Subcutaneous abdominal adipose tissue (tissue), 5 donors: ENCODE measurements around the gene PDHA2.

ENCODE experiments used
- H3K27ac ChIP-seq: one replicate; pipeline ENCODE4 v1.7.0; 2013; ENCODE audit warnings: low read depth, mild to moderate bottlenecking, inconsistent platforms, low read length, moderate library complexity
- H3K27me3 ChIP-seq, 5 donors: one replicate each; pipeline ENCODE4 v1.7.0; 2013; ENCODE audit warnings: low read length in 5 of 5, inconsistent platforms in 1 of 5; ENCODE audit not compliant: control insufficient read depth in 5 of 5, insufficient read depth in 4 of 5
- H3K36me3 ChIP-seq, 5 donors: one replicate each; pipeline ENCODE4 v1.7.0; 2013; ENCODE audit warnings: low read length in 5 of 5; ENCODE audit not compliant: control insufficient read depth in 5 of 5, insufficient read depth in 5 of 5
- H3K4me1 ChIP-seq, 5 donors: one replicate each; pipeline ENCODE4 v1.7.0; 2013; ENCODE audit warnings: low read length in 5 of 5, mild to moderate bottlenecking in 3 of 5, moderate library complexity in 1 of 5; ENCODE audit not compliant: control insufficient read depth in 5 of 5, insufficient read depth in 5 of 5
- H3K4me3 ChIP-seq, 5 donors: one replicate each; pipeline ENCODE4 v1.7.0; 2013; ENCODE audit warnings: low read length in 5 of 5, low read depth in 1 of 5
- H3K9ac ChIP-seq, 5 donors: one replicate each; pipeline ENCODE4 v1.7.0; 2013; ENCODE audit warnings: low read length in 5 of 5, mild to moderate bottlenecking in 4 of 5, moderate library complexity in 3 of 5
- H3K9me3 ChIP-seq, 5 donors: one replicate each; pipeline ENCODE4 v1.7.0; 2013; ENCODE audit warnings: low read length in 5 of 5; ENCODE audit not compliant: control insufficient read depth in 5 of 5
- donor health status: healthy.
- donor health status: healthy.
- donor health status: healthy.
- donor health status: healthy.
- donor health status: healthy.

The PDHA2 gene

GRCh38 chr4:95839891-95840290 lies at the start of gene PDHA2:
Gene PDHA2 (plus strand): TSS chr4:95840093. CDS start chr4:95840151, 58 bp downstream.
- H3K9me3 ChIP-seq: peaks cover 0 to 3% (median 0%) of the 10 kb centered on the region in 5 donors
- no peak within 1 kb of the TSS for H3K27ac ChIP-seq
- no peaks in the 10 kb centered on the region for H3K36me3 ChIP-seq
- no peaks in the 10 kb centered on the region for H3K27me3 ChIP-seq
- H3K9ac ChIP-seq: no peak within 1 kb of the TSS
- H3K4me3 ChIP-seq: no peak within 1 kb of the TSS
- H3K4me1 ChIP-seq: no peaks in the 10 kb centered on the region

- no peak overlapping the region for H3K27ac ChIP-seq
- no peaks in the 10 kb centered on the region for H3K9me3 ChIP-seq
- no peaks in the 10 kb centered on the region for H3K27me3 ChIP-seq
- H3K4me1 ChIP-seq: no peaks in the 10 kb centered on the region
- H3K4me3 ChIP-seq: no peak overlapping the region
- H3K36me3 ChIP-seq: no peaks in the 10 kb centered on the region
- no peak overlapping the region for H3K9ac ChIP-seq
These were observed 41.9 kb upstream of the PDHA2 start for GRCh38 chr4:95798003-95798402.

GRCh38 chr4:95798727-95799126 lies 41.2 kb upstream of the PDHA2 start:
- no peak overlapping the region for H3K27ac ChIP-seq
- no peaks in the 10 kb centered on the region for H3K27me3 ChIP-seq
- no peak overlapping the region for H3K4me3 ChIP-seq
- H3K4me1 ChIP-seq: no peaks in the 10 kb centered on the region
- no peaks in the 10 kb centered on the region for H3K9me3 ChIP-seq
- no peaks in the 10 kb centered on the region for H3K36me3 ChIP-seq
- H3K9ac ChIP-seq: no peak overlapping the region

- Histone ChIP-seq H3K27ac (no peak overlapping the region), H3K4me3 (no peak overlapping the region), H3K4me1 (no peaks in the 10 kb centered on the region), H3K9me3 (no peaks in the 10 kb centered on the region), H3K9ac (no peak overlapping the region), H3K36me3 (no peaks in the 10 kb centered on the region), H3K27me3 (no peaks in the 10 kb centered on the region)
These were observed 18.0 kb upstream of the PDHA2 start for GRCh38 chr4:95821867-95822266.

- Histone ChIP-seq H3K27ac (no peak overlapping the region), H3K36me3 (no peaks in the 10 kb centered on the region), H3K9me3 (no peaks in the 10 kb centered on the region), H3K4me1 (no peaks in the 10 kb centered on the region), H3K9ac (no peak overlapping the region), H3K27me3 (no peaks in the 10 kb centered on the region), H3K4me3 (no peak overlapping the region)
These were observed 14.3 kb upstream of the PDHA2 start for GRCh38 chr4:95825546-95825945.

GRCh38 chr4:95830651-95831050 lies 9.2 kb upstream of the PDHA2 start:
- Histone ChIP-seq H3K4me3 (no peak overlapping the region), H3K9me3 (no peaks in the 10 kb centered on the region), H3K9ac (no peak overlapping the region), H3K27ac (no peak overlapping the region), H3K36me3 (no peaks in the 10 kb centered on the region), H3K4me1 (no peaks in the 10 kb centered on the region), H3K27me3 (no peaks in the 10 kb centered on the region)

- Histone ChIP-seq H3K27me3 (no peaks in the 10 kb centered on the region), H3K4me3 (no peak overlapping the region), H3K9me3 (no peaks in the 10 kb centered on the region), H3K36me3 (no peaks in the 10 kb centered on the region), H3K4me1 (no peaks in the 10 kb centered on the region), H3K27ac (no peak overlapping the region), H3K9ac (no peak overlapping the region)
These were observed 8.7 kb upstream of the PDHA2 start for GRCh38 chr4:95831166-95831565.

GRCh38 chr4:95833711-95834194 lies 6.1 kb upstream of the PDHA2 start:
- no peaks in the 10 kb centered on the region for H3K9me3 ChIP-seq
- H3K9ac ChIP-seq: no peak overlapping the region
- H3K27me3 ChIP-seq: no peaks in the 10 kb centered on the region
- no peak overlapping the region for H3K4me3 ChIP-seq
- H3K4me1 ChIP-seq: no peaks in the 10 kb centered on the region
- H3K36me3 ChIP-seq: no peaks in the 10 kb centered on the region
- H3K27ac ChIP-seq: no peak overlapping the region

- no peaks in the 10 kb centered on the region for H3K4me1 ChIP-seq
- H3K27me3 ChIP-seq: no peaks in the 10 kb centered on the region
- H3K27ac ChIP-seq: no peak overlapping the region
- H3K9ac ChIP-seq: no peak overlapping the region
- no peak overlapping the region for H3K4me3 ChIP-seq
- no peaks in the 10 kb centered on the region for H3K36me3 ChIP-seq
- peaks cover 0 to 3% (median 0%) of the 10 kb centered on the region in 5 donors for H3K9me3 ChIP-seq
These were observed 4.2 kb upstream of the PDHA2 start for GRCh38 chr4:95835672-95836071.

GRCh38 chr4:95838192-95838591 lies 1.7 kb upstream of the PDHA2 start:
- peaks cover 0 to 3% (median 0%) of the 10 kb centered on the region in 5 donors for H3K9me3 ChIP-seq
- no peak overlapping the region for H3K9ac ChIP-seq
- H3K4me3 ChIP-seq: no peak overlapping the region

More at GRCh38 chr4:95838192-95838591, 1.7 kb upstream of the PDHA2 start:
- Histone ChIP-seq H3K36me3 (no peaks in the 10 kb centered on the region), H3K4me1 (no peaks in the 10 kb centered on the region), H3K27ac (no peak overlapping the region), H3K27me3 (no peaks in the 10 kb centered on the region)
